Activated CD4-positive, alpha-beta T cell treated with anti-CD3 and anti-CD28 coated beads for 1 hour (primary cell): ENCODE measurements around the gene TSEN34.

Source experiments
- DNase-seq: peaks from one replicate; pipeline ENCODE4 v3.0.0-alpha.2; 2020

Gene TSEN34

DNA sequence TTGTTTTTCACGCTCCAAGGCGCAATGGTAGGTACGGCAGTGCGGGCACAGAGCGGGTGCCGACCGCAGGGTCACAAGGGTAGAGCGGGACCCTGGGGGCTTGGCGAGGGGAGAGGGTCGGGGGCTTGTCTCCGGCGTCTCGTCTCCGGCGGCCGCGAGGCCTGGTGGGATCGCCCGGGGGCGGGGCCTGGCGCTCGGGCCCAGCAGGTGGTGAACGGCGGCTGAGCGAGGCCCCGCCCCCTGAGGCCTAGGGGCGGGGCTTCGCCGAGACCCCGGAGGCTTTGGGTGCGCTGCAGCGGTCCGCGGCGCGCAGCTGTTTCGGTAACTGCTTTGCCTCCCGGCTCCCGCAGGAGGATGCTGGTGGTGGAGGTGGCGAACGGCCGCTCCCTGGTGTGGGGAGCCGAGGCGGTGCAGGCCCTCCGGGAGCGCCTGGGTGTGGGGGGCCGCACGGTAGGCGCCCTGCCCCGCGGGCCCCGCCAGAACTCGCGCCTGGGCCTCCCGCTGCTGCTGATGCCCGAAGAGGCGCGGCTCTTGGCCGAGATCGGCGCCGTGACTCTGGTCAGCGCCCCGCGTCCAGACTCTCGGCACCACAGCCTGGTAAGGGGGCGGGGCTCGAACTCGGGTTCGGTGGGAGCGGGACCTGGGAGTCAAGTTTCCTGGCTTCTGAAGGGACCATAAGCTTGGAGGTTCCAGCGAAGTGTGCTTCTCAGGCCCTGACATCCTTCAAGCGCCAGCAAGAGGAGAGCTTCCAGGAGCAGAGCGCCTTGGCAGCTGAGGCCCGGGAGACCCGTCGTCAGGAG is at the start of gene TSEN34:
Gene TSEN34 (plus strand): TSS at position 298 of the 800 bp plus-strand sequence. CDS start 57 bp downstream, at position 355.
- DNase-seq, result no peak

DNA sequence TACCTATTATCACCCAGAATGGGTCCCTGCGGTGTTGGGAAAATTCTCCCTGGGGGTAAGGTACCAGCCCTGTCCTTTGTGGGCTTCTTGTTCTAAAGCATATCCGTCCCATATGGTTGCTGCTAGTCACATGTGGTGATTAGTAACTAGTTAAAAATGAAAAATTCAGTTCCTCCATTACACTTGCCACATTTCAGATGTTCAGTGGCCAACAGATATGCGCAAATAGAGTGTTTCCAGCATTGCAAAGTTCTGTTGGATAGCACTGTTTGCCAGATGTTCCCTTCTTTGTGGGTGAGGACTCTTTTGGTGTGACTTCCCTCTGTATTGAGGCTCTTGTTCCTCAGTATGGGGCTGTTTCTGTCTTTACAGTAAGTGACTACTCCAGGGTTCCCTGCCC is 49.8 kb upstream of the TSEN34 start:
- DNase-seq, result no peak

DNA sequence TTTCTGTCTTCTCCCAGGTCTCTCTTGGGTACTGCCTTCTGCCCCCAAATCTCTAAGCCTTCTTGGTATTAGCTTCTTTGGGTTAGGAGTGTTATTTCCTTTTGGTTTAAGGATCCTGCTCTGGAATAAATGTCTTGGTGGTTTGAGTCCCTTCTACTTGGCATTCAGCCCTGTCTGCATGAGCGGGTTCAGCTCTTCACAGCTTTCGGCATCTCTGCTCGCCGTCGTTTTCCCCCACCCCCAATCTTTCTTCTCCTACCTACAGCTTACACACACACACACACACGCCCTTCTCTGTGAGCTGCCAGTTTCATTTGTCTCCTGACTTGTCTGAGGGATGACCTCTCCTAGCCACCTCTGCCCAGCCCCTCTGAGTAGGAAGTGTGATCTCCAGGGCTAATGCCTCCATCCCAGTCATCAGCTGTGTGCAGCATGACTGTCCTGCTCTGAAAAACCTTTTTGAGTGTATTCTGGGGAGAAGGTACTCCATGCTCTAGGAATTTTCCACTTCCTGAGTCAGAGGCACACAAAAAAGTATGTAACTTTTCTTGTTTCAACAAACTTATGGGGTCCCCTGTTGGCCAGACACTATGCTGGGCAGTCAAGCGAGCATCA is 48.8 kb upstream of the TSEN34 start:
- no peak for DNase-seq

DNA sequence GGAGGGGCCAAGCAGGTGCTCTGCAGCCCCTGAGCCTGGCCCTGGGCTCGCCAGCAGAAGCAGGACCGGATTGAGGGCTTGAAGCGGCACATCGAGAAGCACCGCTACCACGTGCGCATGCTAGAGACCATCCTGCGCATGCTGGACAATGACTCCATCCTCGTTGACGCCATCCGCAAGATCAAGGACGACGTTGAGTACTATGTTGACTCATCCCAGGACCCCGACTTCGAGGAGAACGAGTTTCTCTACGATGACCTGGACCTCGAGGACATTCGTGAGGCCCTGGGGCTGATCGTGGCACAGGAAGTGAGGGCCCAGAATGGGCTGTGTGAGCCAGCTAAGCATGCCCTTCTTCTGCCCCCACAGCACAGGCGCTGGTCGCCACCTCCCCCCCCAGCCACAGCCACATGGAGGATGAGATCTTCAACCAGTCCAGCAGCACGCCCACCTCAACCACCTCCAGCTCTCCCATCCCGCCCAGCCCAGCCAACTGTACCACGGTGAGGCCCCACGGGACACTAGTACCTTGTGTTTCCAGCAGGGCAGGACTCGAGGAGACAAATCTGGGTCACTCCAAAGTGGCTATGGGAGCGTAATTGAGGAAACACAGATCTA is 45.5 kb upstream of the TSEN34 start:
- DNase-seq, result no peak

DNA sequence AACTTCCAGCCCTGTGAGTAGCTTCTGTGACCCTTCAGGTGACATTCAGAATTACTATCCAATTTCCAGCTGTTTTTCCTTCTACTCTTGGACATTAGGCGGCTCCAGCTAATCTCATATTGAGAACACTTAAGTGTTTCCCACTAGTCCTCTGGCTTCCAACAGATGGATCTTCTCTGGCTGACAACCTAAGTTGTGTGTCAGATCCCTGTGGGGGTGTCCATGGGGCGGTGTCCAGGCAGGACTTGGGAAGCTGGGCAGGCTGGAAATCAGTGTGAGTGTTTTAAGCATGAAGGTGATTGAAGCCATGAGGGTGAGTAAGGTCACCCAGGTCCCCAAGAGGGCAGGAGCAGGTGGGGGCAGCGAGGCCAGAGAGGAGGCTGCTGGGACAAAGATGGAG is 43.4 kb upstream of the TSEN34 start:
- DNase-seq, result no peak

DNA sequence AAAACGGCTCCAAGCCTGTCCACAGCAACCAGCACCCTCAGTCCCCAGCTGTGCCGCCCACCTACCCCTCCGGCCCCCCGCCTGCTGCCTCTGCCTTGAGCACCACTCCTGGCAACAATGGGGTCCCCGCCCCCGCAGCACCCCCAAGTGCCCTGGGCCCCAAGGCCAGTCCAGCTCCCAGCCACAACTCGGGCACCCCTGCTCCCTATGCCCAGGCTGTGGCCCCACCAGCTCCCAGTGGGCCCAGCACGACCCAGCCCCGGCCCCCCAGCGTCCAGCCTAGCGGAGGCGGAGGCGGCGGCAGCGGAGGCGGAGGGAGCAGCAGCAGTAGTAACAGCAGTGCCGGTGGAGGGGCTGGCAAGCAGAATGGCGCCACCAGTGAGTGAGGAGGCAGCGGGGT is 43.0 kb upstream of the TSEN34 start:
- no peak for DNase-seq

DNA sequence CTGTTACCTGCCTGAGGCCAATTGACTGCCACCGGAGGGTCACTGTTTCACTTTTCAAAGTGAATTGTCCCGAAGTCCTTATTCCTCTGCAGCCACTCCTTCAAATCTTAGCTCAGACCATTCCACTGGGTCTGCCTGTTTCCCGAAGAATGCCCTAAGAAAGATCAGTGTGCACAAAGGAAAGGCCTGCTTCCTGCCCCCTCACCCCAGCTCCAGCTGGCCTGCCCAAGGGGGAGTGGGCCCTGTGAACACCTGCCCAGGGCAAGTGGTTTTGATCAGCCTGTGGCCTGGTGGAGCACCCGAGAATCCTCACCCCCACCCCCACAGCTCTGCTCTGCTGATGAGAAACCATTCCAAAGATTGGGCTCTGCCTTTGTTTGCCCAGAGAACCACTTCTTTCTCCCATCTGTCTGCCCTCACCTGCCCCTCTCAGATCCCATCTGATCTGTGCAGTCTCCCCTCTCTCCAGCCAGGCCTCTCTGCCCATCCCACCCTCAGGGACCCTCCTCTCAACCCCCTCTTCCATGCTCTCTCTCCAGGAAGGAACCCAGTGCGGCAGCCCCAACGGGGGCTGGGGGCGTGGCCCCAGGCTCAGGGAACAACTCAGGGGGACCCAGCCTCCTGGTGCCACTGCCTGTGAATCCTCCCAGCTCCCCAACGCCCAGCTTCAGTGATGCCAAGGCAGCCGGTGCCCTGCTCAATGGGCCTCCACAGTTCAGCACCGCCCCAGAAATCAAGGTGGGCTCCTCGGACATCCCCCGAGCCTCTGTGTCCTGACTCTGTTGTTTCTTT is 41.9 kb upstream of the TSEN34 start:
- DNase-seq, result no peak

DNA sequence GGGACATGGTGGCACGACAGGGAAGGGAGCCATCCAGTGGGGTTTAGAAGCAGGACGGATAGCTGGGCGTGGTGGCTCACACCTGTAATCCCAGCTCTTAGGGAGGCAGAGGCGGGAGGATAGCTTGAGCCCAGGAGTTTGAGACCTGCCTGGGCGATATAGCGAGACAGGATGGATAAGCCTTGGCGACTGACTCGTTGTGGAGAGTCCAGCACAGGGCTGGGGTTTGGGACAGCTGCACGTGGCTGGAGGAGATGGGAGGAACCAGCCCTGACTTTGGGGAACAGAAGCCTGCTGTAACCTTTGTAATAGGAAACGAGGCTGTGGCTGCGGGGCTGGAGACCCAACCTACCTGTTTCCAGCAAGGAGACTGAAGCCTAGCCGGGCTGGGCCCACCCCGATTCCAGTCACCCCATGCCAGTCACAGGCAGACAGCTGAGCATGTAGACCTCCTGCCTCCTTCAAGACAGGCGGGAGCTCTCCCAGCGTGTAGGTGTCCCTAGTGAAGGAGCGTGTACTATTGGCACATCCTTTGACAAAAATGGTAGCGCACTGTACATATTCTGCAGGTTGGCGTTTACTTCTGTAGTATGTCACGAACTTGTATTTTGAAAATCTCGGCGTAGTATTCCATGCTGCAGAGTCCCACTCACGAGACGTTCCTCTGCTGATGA is 39.6 kb upstream of the TSEN34 start:
- DNase-seq, result no peak

DNA sequence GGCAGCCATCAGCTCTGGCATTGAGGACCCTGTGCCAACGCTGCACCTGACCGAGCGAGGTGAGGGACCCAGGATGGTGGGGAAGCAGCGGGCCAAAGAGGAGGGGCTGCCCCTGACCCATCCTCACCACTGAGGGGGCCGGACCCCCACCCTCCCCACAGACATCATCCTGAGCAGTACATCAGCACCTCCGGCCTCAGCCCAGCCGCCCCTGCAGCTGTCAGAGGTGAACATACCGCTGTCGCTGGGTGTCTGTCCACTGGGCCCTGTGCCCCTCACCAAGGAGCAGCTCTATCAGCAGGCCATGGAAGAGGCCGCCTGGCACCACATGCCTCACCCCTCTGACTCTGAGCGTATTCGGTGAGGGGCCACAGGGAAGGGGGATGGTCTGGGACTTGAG is 38.8 kb upstream of the TSEN34 start:
- DNase-seq, result no peak

DNA sequence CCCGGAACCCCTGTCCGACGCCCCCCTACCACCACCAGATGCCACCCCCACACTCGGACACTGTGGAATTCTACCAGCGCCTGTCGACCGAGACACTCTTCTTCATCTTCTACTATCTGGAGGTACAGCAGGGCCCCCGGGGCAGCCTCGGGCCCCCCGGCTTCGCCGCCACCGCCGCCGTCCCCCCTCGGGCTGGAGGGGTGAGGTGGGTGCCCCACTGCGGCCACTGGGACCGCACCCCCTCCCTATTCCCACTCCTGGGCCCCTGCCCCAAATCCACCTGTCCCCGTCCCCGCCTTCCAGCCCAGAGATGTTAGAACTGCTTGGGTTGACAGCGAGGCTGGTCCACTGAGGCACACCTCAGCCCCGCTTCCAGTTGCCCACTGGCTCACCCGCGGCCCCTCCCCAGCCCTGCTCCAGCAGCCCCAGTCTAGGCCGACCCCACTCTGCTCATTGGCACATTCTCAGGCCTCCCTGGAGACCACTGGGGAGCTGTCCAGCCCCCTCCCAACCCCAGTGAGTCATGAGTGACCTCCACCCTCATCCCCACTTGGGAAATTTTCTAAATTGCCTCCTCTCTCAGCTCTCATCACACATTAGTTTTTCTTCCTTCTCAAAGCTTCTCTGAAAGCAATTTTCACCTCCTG is 38.1 kb upstream of the TSEN34 start:
- DNase-seq, result no peak

DNA sequence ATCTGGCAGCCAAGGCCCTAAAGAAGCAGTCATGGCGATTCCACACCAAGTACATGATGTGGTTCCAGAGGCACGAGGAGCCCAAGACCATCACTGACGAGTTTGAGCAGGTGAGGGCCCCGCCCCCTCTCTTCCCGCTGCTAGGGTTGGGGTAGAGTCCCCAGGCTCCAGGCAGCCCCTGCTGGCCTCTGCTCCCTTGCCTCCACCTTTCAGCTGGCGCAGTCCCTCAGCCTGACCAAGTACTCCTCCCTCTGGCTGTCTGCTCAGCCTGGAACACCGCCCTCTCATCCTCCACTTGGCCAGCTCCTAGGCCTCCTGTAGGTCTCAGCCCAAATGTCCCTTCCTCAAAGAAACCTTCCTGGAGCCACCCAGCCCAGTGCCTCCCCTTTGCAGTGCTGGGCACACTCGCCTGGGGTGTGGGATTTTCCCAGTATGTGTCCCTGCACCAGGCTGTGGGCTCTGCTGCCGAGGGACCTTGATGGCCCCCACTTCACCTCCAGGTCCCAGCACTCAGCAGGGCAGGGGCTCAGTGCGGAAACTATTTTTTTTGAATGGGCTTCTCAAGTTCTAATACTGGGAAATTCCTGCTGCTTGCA is 37.3 kb upstream of the TSEN34 start:
- DNase-seq, result no peak

DNA sequence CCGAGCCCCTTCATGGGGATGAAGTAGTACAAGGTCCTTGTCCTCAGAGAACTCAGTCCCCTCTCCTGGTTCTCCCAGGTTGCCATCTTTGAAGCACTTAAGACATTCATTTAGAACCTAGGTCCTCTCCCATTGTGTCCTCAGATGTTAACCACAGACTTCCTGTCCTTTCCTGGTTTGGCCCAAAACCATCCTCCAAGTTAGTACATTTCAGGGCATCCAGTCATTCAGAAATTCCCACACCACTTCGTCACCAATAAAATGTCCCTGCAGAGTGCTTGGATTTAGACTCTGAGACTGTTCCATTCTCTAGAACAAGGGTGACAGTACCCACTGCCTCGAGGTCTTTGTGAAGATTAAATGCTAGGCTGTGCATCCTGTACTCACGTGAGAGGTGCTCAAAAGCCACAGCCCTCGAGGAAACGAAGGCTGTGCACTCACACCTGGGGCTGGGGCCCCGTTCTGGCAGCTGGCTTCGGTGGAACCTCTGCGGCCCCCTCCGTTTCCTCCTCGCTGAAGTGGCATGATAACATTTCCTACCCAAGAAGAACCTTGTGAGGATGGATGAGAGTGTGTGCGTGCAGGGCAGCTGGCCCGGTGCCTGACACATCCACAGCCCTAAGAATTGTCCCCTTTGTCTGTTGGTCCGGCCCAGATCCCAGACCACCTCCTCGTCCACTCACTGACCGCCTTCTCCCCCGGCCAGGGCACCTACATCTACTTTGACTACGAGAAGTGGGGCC is 36.3 kb upstream of the TSEN34 start:
- DNase-seq, result no peak

DNA sequence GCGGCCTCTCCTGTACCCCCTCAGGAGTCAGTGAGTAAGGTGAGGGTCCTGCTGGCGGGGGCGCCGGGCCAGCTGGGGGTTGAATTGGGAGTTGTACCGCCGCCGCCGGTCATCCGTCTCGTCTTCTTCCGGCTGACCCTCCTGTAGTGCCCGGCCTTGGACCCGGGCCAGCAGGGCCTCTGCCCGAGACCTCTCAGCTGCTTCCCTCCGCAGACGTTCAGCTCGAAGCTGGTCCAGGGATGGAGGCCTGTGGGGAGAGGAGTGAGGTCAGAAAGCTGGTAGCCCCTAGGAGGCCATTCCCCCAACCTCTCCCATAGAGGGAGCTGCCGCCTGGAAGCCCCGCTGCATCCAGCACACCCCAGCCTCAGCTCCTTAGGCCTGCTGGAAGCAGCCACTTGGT is 35.4 kb upstream of the TSEN34 start:
- DNase-seq, result no peak

DNA sequence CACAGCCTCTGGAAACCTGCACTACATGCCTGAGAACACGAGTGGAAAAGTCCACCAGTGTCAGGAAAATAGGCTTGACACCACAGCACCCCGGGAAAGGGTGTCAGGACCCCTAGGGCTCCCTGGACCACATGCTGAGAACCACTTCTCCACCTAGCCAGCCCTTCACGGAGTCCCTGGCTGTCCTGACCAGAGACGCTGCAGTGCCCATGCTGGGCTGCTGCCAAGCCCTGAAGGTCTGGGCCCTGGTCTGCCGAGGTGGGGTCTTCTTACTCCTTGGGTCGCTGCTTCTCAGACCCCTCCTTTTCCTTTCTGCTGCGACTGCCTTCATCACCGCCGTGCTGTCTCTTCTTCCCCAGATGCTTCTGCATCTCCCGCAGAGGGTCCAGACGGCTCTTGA is 34.6 kb upstream of the TSEN34 start:
- no peak for DNase-seq

DNA sequence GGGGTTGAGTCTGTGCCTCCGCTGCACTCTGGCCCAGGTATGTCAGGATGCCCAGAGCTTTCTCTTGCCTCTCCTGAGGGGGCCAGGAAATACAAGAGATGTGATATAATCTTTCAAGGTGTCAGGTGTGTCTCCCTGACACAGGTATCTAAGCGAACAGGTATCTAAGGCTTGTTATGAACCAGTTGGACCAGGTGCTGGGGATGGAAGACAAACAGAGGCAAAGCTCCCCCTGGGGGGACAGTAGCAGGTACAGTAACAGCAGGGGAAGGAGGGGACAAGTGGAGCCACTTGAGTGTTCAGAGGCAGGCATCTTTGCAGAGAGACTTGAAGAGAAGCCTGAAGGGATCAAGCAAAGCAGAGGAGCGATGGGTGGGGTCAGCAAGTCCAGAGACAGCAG is 34.2 kb upstream of the TSEN34 start:
- no peak for DNase-seq

DNA sequence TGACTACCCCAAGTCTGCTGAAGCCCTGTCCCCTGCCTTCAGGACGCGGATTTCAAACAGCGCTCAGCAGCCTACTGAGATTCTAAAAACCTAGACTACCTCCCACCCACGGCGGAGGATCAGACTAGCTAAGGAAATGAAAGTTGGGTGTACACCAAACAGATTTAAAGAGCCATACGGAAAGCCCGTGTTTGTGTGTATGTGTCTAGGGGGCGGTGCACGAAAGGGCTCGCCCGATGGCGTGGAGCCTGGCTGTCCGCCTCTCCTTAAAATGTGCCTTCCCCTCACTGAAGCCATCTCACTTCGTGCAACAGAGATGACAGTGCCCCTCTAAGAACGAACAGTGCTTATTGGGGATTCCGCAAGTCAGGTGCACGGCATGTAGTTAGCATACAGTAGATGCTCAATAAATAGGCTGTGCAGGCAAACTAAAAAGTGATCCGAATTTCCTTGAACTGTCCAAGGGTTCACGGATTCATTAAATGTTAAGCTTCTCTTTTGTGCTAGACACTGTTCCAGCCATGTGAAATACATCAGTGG is 32.2 kb upstream of the TSEN34 start:
- DNase-seq, result no peak

DNA sequence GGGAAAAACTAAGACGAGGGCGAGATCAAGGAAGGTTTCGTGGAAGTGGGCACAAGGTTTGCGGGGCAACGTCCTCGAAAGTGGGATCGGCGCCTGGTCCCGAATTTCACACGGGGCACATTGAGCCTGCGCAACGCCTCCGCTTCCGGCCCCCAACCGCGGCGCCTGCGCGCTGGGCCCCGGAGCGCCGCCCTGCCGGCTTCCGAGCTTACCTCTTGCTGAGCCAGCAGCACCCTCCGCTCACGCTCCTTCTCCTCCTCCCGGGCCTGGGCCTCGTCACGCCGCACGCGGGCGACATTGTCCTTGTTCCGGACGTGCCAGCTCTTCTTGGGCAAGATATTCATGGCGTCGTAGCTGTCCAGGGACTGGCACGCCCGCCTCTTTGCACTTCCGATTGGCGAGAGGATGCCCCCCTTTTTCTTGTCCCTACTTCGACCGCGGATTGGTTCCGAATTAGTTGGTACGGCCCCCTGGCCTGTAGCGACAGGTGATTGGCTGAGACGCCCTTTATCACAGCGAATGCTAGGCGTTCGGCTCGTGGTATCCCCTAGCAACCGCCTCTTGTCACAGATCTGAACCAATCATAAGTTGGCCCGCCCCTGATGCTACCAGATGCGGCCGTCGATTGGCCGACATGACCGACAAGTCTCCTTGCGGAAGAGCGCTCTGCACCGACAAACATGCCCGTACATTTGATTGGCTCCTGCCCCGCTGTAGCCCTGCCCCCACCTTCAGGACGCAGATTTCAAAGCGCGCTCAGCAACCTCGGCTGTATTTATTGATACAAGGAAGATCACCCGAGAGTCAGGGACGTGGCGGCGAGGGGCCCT is 31.5 kb upstream of the TSEN34 start, which contains the start of gene LENG1:
Gene LENG1 (minus strand): TSS at position 370 of the 830 bp plus-strand sequence. CDS start 26 bp downstream, at position 344.
- DNase-seq, result peak; percentile 97

DNA sequence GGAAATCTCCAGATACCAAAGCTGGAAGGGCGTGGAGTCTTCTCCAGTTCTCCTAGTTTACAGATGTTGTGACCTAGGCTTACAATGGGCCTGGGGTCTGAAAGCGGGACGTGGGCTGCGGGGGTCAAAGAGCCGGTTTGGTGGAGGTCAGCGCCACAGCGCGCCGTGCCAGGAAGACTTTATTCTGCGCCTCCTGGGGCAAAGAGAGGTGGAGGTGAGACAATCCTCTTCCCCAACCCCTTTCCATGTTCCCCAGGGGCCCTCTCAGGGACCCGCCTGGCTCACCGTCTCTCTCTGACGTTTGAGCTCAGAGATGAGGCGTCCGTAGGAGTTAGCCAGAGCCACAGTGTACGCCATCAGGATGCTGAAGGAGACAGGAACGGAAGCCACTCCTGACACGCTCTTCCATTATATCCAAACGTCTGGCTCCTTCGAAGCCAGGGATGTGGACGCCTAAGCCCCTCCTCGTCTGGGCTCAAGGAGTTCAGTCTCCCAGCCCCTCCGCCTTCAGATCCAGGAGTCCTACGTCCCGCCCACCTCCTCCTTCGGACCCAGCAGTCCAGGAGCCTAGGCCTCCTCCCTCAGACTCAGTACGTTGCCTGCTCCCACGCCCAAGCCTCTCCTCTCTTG is 30.8 kb upstream of the TSEN34 start:
- DNase-seq, result no peak

DNA sequence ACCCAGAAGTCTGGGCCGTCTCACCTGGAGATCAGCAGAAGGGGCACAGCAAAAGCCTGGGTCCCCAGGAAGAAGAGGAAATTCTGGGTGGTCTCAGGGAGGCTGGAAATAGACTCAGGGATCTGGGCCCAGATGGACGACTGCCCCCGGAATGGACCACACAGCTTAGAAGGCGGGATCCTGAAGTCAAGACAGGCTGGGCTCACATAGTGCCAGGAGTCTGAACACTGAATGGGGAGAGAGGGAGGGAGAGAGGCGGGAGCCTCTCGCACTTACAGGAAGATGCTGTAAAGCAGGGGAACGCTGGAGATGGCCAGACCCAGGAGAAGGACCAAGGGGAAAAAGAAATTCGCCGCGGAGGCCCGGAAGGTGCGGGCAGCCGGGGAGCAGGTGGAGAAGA is 30.3 kb upstream of the TSEN34 start:
- no peak for DNase-seq
